Measurements from ENCODE around the gene RANBP9.

Gene RANBP9

DNA sequence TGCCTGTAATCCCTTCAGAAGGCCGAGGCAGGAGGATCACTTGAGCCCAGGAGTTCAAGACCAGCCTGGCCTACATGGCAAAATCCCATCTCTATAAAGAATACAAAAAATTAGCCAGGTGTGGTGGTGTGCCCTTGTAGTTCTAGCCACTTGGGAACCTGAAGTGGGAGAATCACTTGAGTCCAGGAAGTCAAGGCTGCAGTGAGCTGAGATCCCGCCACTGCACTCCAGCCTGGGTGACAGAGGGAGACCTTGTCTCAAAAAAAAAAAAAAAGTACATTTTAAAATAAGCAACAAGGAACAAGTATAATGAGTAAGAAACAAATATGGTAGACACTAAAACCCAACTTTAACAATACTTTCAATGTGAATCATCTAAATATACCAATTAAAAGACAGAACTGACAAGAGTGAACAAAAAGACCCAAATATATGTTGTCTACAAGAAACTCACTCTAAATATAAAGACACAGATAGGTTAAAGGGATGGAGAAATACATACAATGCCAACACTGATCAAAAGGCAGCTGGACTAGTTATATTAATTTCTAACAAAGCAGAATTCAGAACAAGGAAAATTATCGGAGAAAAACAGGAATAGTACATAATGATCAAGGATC is 37.7 kb downstream of the RANBP9 start:
- no peak overlapping the region for H3K4me3 ChIP-seq (replicated peaks; ENCODE audit: low read depth, low read length)
- TF ChIP-seq, protein P1, sequence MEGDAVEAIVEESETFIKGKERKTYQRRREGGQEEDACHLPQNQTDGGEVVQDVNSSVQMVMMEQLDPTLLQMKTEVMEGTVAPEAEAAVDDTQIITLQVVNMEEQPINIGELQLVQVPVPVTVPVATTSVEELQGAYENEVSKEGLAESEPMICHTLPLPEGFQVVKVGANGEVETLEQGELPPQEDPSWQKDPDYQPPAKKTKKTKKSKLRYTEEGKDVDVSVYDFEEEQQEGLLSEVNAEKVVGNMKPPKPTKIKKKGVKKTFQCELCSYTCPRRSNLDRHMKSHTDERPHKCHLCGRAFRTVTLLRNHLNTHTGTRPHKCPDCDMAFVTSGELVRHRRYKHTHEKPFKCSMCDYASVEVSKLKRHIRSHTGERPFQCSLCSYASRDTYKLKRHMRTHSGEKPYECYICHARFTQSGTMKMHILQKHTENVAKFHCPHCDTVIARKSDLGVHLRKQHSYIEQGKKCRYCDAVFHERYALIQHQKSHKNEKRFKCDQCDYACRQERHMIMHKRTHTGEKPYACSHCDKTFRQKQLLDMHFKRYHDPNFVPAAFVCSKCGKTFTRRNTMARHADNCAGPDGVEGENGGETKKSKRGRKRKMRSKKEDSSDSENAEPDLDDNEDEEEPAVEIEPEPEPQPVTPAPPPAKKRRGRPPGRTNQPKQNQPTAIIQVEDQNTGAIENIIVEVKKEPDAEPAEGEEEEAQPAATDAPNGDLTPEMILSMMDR (IDR thresholded peaks at IDR 0.05; ENCODE audit: low read length, missing control alignments), result no peak

DNA sequence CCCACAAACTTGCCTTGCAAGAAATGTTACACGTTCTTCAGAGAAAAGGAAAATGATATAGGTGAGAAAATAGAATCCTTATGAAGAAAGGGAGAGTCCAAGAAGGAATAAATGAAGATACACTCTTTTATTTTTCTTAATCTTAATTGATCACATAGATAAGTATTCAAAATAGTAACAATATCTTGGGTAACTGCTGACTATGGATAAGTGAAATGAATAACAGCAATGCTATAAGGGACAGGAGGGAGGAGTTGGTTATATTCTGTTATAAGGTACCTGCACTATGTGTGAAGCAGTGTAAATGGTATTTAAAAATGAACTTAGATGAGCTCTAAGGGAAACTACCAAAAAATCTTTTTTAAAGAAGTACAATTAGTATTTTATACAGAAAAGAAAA is 38.3 kb downstream of the RANBP9 start:
- TF ChIP-seq, protein P1 (IDR thresholded peaks at IDR 0.05; ENCODE audit: low read length, missing control alignments), result no peak
- H3K4me3 ChIP-seq (replicated peaks; ENCODE audit: low read depth, low read length), result no peak overlapping the region
- no peak for DNase-seq (ENCODE audit: low read depth)

More for the DNA sequence above, 37.7 kb downstream of the RANBP9 start:
- DNase-seq (ENCODE audit: low read depth), result no peak

DNA sequence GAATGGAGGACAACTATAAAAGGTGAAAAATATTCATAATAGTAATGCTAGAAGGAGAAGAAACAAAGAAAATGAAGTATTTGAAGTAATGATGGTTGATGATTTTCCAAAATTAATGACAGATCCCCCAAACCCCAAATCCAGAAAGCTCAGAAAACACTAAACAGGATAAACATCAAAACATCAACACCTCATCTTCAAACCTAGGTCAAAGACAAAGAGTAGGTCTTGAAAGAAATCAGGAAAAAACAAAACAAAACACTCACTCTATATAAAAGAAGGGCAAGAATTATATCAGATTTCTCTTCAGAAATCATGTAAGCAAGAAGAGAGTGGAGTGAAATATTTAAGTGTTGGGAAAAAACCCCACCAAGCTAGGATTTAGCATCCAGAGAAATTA is 38.7 kb downstream of the RANBP9 start:
- no peak for DNase-seq (ENCODE audit: low read depth)
- TF ChIP-seq, protein P1 (IDR thresholded peaks at IDR 0.05; ENCODE audit: low read length, missing control alignments), result no peak
- H3K4me3 ChIP-seq (replicated peaks; ENCODE audit: low read depth, low read length), result no peak overlapping the region

DNA sequence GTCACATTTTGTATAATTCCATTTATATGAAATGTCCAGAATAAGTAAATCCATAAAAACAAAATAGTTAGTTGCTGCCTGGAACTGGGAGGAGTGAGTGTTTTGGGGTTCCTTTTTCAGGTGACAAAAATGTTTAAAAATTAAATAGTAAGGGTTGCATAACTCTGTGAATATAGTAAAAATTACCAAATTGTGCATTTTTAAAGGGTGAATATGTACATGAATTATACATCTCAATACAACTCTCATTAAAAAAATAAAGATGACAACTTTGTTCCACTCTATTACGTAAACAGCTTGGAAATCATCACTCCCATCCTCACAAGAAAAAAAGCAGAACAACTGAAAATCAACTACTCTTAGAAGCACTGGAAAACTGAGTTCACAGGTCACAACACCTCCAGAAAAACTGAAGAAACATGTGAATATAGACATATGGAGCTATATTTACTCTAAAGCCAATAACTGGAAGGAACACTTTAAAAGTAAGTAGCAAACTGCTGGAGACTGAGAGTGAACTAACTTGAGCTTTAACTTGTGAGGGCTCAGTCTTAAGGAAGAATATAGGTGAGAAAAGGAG is 40.0 kb downstream of the RANBP9 start:
- peak; percentile 16 for DNase-seq (ENCODE audit: low read depth)
- TF ChIP-seq, protein P1 (IDR thresholded peaks at IDR 0.05; ENCODE audit: low read length, missing control alignments), result no peak
- no peak overlapping the region for H3K4me3 ChIP-seq (replicated peaks; ENCODE audit: low read depth, low read length)

DNA sequence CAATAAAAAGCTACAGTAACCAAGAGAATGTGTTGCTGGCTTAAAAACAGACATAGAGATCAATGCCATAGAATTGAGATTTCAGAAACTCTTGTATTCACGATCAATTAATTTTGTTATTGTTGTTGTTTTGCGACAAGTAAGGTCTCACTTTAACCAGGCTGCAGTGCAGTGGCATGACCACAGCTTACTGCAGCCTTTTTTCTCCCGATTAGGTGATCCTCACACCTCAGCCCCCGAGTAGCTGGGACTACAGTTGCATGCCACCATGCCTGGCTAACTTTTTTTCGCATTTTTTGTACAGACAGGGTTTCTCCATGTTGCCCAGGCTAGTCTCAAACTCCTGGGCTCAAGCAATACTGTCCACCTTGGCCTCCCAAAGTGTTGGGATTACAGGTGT is 42.2 kb downstream of the RANBP9 start:
- no peak overlapping the region for H3K4me3 ChIP-seq (replicated peaks; ENCODE audit: low read depth, low read length)
- TF ChIP-seq, protein P1 (IDR thresholded peaks at IDR 0.05; ENCODE audit: low read length, missing control alignments), result no peak
- no peak for DNase-seq (ENCODE audit: low read depth)

DNA sequence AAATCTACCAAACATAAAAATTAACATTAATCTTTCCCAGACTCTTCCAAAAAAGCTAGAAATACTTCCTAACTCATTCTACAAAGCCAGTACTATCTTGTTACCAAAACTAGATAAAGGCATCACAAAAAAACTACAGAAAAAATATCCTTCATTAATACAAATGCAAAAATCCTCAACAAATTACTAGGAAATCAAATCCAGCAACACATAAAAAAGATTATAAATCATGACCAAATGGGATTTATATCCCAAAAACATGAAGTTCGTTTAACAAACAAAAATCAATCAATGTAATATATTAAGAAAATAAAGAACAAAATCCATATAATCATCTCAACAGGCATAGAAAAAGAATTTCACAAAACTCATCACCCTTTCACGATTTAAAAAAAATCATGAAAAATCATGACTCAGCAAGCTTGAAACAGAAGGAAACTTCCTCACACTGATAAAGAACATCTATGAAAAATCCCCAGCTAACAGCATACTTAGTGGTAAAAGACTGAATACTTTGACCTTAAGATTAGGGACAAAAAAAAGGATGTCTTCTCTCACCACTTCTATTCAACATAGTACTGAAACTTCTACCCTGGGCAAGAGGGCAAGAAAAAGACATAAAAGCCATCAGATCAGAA is 43.2 kb downstream of the RANBP9 start:
- DNase-seq (ENCODE audit: low read depth), result peak; percentile 63
- TF ChIP-seq, protein P1 (IDR thresholded peaks at IDR 0.05; ENCODE audit: low read length, missing control alignments), result no peak
- H3K4me3 ChIP-seq (replicated peaks; ENCODE audit: low read depth, low read length), result no peak overlapping the region
